Measurements from ENCODE around the gene PSTK.

PSTK gene

DNA sequence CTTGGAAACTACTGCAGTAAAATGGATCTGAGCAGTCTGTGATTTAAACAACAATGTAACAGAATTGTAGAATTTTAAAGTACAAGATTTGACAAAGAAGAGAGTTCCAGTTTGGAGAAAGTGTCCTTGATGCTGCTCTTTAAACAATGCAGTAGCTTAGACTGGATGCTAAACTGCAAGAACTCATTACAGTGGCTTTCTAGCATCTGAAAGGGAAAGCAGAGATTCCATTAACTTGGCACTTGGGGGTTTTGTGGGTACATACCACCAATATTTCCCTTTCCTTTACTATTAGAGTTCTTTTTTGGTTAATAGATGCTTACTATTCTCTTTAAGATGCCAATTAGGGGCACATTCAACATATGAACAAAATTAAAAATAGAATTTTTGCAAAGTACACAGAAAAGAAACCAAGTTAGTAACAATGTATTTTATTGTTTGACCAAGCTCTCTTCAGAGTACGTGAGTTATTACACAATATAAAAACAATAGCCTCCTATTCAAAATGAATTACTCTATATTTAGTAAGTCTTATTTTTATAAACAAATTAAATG, 11.9 kb downstream of the PSTK start:
- peaks cover 2% of the 10 kb centered on the region; the same call in 1 of the 2 replicates for H3K36me3 ChIP-seq (ENCODE audit: insufficient read depth, low read length)

DNA sequence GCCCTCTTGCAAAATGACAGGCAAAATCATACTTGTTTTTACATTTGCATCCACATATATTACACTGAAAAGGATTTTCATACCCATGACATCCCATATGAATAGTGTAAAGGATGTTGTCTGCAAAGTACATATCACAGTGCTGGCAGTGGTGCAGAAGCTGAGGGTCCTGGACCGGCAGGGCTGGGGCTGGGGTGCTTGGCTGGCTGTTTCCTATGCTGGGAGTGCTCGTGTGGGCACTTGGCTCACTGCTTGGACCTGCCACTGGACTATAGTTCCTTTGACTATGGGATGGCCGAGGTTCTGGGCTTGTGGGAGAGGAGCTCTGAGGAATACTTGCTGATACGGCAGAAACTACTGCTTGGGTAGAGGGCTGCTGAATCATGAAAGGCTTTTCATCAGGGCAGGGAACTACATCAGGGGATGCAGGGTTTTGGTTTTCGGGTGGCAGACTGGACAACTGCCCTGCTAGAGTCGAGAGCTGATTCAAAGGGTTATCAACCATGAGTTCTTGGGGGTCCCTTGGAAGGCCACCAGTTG, 13.7 kb downstream of the PSTK start:
- Histone ChIP-seq H3K4me1 (ENCODE audit: control insufficient read depth, insufficient read depth, low read length, unreplicated experiment) (no peaks in the 10 kb centered on the region), H3K79me2 (ENCODE audit: control insufficient read depth, insufficient read depth, low read length, unreplicated experiment) (peaks cover 4% of the 10 kb centered on the region), H3K4me3 (ENCODE audit: low read depth, low read length) (no peak overlapping the region), H3K36me3 (ENCODE audit: insufficient read depth, low read length) (peaks cover 6% of the 10 kb centered on the region), H3K27me3 (ENCODE audit: insufficient read depth, low read length) (no peaks in the 10 kb centered on the region), H3K27ac (ENCODE audit: low read depth, low read length) (no peak overlapping the region), H2AFZ (ENCODE audit: low read length, unreplicated experiment) (no peak overlapping the region)

More for the DNA sequence above, 11.9 kb downstream of the PSTK start:
- H2AFZ ChIP-seq (ENCODE audit: low read length, unreplicated experiment): no peak overlapping the region
- no peaks in the 10 kb centered on the region for H3K27me3 ChIP-seq (ENCODE audit: insufficient read depth, low read length)
- no peaks in the 10 kb centered on the region for H3K79me2 ChIP-seq (ENCODE audit: control insufficient read depth, insufficient read depth, low read length, unreplicated experiment)
- H3K4me3 ChIP-seq (ENCODE audit: low read depth, low read length): no peak overlapping the region
- H3K27ac ChIP-seq (ENCODE audit: low read depth, low read length): no peak overlapping the region
- no peaks in the 10 kb centered on the region for H3K4me1 ChIP-seq (ENCODE audit: control insufficient read depth, insufficient read depth, low read length, unreplicated experiment)

DNA sequence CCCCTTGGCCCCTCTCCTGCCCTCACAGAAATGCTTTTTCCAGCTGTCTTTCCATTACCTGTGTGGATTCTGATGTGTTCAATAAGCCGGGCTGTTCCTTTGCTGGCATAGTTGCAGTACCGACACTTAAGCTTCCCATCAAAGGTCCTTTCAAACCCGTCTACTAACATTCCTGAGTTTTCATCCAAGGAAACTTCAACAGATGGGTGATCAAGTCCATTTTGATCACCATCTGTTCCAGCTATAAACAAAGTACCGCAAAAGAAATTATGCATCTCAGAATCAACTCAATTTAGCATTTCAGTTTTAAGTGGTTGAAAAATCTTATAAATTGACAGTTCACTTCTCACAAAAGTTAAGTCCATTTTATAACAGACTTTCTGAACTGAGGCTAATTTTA, 15.7 kb downstream of the PSTK start:
- no peaks in the 10 kb centered on the region for H3K27me3 ChIP-seq (ENCODE audit: insufficient read depth, low read length)
- H3K79me2 ChIP-seq (ENCODE audit: control insufficient read depth, insufficient read depth, low read length, unreplicated experiment): peaks cover 6% of the 10 kb centered on the region
- H3K27ac ChIP-seq (ENCODE audit: low read depth, low read length): no peak overlapping the region
- H3K4me1 ChIP-seq (ENCODE audit: control insufficient read depth, insufficient read depth, low read length, unreplicated experiment): no peaks in the 10 kb centered on the region
- H3K36me3 ChIP-seq (ENCODE audit: insufficient read depth, low read length): peaks cover 6% of the 10 kb centered on the region
- no peak overlapping the region for H2AFZ ChIP-seq (ENCODE audit: low read length, unreplicated experiment)
- no peak overlapping the region for H3K4me3 ChIP-seq (ENCODE audit: low read depth, low read length)

DNA sequence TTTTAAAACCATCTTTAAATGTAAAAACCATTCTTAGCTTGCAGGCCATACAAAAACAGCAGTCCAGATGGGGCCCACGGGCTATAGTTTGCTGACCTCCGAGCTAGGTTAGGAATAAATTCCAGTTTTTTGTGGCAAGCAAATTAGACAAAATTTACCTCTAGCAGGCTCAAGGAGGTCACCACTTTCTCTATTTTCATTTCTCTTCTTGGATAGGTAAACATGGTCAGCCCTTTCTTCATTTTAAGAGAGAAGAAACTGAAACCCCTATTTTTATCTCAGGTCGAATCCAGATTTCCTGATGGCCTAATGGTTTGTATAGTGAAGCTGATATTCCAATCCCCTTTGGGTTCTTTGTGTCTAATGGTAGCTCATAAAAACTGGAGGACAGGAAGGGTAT, 17.7 kb downstream of the PSTK start:
- H3K4me3 ChIP-seq (ENCODE audit: low read depth, low read length): no peak overlapping the region
- no peak overlapping the region for H3K27ac ChIP-seq (ENCODE audit: low read depth, low read length)
- H3K36me3 ChIP-seq (ENCODE audit: insufficient read depth, low read length): peaks cover 10% of the 10 kb centered on the region
- H2AFZ ChIP-seq (ENCODE audit: low read length, unreplicated experiment): no peak overlapping the region
- no peaks in the 10 kb centered on the region for H3K27me3 ChIP-seq (ENCODE audit: insufficient read depth, low read length)
- H3K79me2 ChIP-seq (ENCODE audit: control insufficient read depth, insufficient read depth, low read length, unreplicated experiment): peaks cover 12% of the 10 kb centered on the region
- H3K4me1 ChIP-seq (ENCODE audit: control insufficient read depth, insufficient read depth, low read length, unreplicated experiment): no peaks in the 10 kb centered on the region

DNA sequence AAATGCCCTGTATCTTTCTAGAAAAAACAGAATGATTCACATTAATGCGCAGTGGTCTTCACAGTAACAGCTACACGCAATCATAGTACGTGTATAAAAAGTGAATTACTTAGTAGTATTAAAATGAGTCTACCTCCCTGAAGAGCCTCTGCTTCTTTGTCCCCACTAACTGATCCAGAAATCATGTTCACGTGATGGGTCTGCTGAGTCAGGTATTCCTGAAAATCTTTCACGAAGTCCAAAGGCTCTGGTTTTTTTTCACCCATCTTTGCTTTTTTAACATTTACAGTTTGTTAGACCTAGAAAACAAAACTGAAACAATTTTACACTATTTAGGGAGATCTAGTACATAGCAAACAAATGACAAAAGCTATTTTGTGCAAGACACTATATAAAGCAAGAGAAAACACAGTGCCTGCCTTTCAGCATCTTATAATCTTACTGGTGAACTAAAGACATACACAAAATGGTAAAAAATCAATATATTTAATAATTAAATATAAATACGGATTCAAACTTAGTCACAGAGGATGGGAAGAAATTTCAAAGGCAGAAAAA, 18.2 kb downstream of the PSTK start:
- H3K79me2 ChIP-seq (ENCODE audit: control insufficient read depth, insufficient read depth, low read length, unreplicated experiment): peaks cover 14% of the 10 kb centered on the region
- peaks cover 10% of the 10 kb centered on the region for H3K36me3 ChIP-seq (ENCODE audit: insufficient read depth, low read length)
- no peak overlapping the region for H2AFZ ChIP-seq (ENCODE audit: low read length, unreplicated experiment)

DNA sequence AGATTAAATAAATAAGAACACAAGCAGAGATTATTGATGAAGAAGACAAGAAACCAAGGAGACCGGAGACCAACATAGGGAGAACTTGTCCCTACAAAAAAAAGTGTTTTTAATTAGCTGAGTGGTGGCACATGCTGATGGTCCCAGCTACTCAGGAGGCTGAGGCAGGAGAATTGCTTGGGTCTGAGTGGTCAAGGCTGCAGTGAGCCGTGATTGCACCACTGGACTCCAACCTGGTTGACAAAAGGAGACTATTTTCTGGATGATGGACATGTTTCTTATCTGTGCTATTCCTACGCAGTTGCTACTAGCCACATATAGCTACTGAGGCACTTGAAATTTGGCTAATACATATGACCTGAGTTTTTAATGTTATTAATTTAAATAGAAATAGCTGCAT, 18.7 kb downstream of the PSTK start:
- H2AFZ ChIP-seq (ENCODE audit: low read length, unreplicated experiment): no peak overlapping the region
- H3K79me2 ChIP-seq (ENCODE audit: control insufficient read depth, insufficient read depth, low read length, unreplicated experiment): peaks cover 18% of the 10 kb centered on the region
- no peak overlapping the region for H3K27ac ChIP-seq (ENCODE audit: low read depth, low read length)
- H3K36me3 ChIP-seq (ENCODE audit: insufficient read depth, low read length): peaks cover 10% of the 10 kb centered on the region
- no peaks in the 10 kb centered on the region for H3K4me1 ChIP-seq (ENCODE audit: control insufficient read depth, insufficient read depth, low read length, unreplicated experiment)
- H3K4me3 ChIP-seq (ENCODE audit: low read depth, low read length): no peak overlapping the region
- H3K27me3 ChIP-seq (ENCODE audit: insufficient read depth, low read length): no peaks in the 10 kb centered on the region

More for the DNA sequence above, 18.2 kb downstream of the PSTK start:
- Histone ChIP-seq H3K4me3 (ENCODE audit: low read depth, low read length) (no peak overlapping the region), H3K4me1 (ENCODE audit: control insufficient read depth, insufficient read depth, low read length, unreplicated experiment) (no peaks in the 10 kb centered on the region), H3K27me3 (ENCODE audit: insufficient read depth, low read length) (no peaks in the 10 kb centered on the region), H3K27ac (ENCODE audit: low read depth, low read length) (no peak overlapping the region)

GRCh38 chr10:122999347-122999746, 19.1 kb downstream of the PSTK start:
- Histone ChIP-seq H2AFZ (ENCODE audit: low read length, unreplicated experiment) (no peak overlapping the region), H3K27me3 (ENCODE audit: insufficient read depth, low read length) (no peaks in the 10 kb centered on the region), H3K27ac (ENCODE audit: low read depth, low read length) (no peak overlapping the region), H3K4me3 (ENCODE audit: low read depth, low read length) (no peak overlapping the region), H3K36me3 (ENCODE audit: insufficient read depth, low read length) (peaks cover 10% of the 10 kb centered on the region), H3K79me2 (ENCODE audit: control insufficient read depth, insufficient read depth, low read length, unreplicated experiment) (peaks cover 22% of the 10 kb centered on the region), H3K4me1 (ENCODE audit: control insufficient read depth, insufficient read depth, low read length, unreplicated experiment) (no peaks in the 10 kb centered on the region)

DNA sequence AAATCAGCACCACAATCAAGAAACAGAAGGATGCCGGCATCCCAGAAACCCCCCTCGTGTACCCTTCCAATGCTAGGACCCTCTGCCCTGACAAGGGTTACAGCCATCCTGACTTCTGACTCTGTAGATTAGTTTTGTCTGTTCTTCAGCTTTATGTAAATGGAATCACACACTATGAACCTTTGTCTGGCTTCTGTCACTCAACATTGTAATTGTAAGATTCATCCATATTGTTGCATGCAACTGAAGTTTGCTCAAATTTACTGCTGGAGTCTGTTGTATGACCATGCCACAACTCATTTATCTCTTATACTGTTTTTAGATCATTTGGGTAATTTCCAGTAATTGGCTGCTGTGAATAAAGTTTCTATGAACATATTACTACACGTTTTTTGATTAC, 20.0 kb downstream of the PSTK start:
- Histone ChIP-seq H3K27ac (ENCODE audit: low read depth, low read length) (no peak overlapping the region), H3K79me2 (ENCODE audit: control insufficient read depth, insufficient read depth, low read length, unreplicated experiment) (peaks cover 29% of the 10 kb centered on the region), H2AFZ (ENCODE audit: low read length, unreplicated experiment) (no peak overlapping the region), H3K4me1 (ENCODE audit: control insufficient read depth, insufficient read depth, low read length, unreplicated experiment) (no peaks in the 10 kb centered on the region), H3K36me3 (ENCODE audit: insufficient read depth, low read length) (peaks cover 10% of the 10 kb centered on the region; the same call in 1 of the 2 replicates), H3K4me3 (ENCODE audit: low read depth, low read length) (no peak overlapping the region), H3K27me3 (ENCODE audit: insufficient read depth, low read length) (no peaks in the 10 kb centered on the region)

GRCh38 chr10:123001370-123001769, 21.2 kb downstream of the PSTK start:
- Histone ChIP-seq H3K79me2 (ENCODE audit: control insufficient read depth, insufficient read depth, low read length, unreplicated experiment) (peaks cover 41% of the 10 kb centered on the region), H3K4me1 (ENCODE audit: control insufficient read depth, insufficient read depth, low read length, unreplicated experiment) (no peaks in the 10 kb centered on the region), H2AFZ (ENCODE audit: low read length, unreplicated experiment) (no peak overlapping the region), H3K27me3 (ENCODE audit: insufficient read depth, low read length) (no peaks in the 10 kb centered on the region), H3K4me3 (ENCODE audit: low read depth, low read length) (no peak overlapping the region), H3K36me3 (ENCODE audit: insufficient read depth, low read length) (peaks cover 10% of the 10 kb centered on the region; the same call in 1 of the 2 replicates), H3K27ac (ENCODE audit: low read depth, low read length) (no peak overlapping the region)

DNA sequence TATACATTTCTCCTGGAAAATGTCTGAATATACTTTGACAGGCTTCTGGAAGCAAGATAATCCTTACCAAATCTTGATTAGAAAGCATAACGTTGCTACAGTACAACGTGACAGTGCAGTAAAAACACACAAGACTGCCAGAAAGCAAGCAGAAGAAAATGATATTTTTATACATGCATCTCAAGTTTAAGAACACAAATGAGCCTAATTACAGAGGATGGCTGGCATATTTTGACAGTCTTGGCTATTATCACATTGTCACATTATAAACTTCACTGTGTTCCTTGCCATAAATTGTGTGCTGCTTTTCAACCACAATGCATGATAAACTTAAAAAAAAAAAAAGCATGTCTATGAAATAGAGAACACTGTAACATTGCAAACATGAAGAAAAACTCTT, 24.1 kb downstream of the PSTK start:
- Histone ChIP-seq H3K4me3 (ENCODE audit: low read depth, low read length) (no peak overlapping the region), H3K27ac (ENCODE audit: low read depth, low read length) (no peak overlapping the region), H3K36me3 (ENCODE audit: insufficient read depth, low read length) (peaks cover 5% of the 10 kb centered on the region; the same call in 1 of the 2 replicates), H2AFZ (ENCODE audit: low read length, unreplicated experiment) (no peak overlapping the region), H3K4me1 (ENCODE audit: control insufficient read depth, insufficient read depth, low read length, unreplicated experiment) (peaks cover 4% of the 10 kb centered on the region), H3K27me3 (ENCODE audit: insufficient read depth, low read length) (no peaks in the 10 kb centered on the region), H3K79me2 (ENCODE audit: control insufficient read depth, insufficient read depth, low read length, unreplicated experiment) (peaks cover 56% of the 10 kb centered on the region)
